Stimulated activated CD8-positive, alpha-beta memory T cell treated with anti-CD3 and anti-CD28 coated beads, Interleukin-12 subunit alpha, Interleukin-12 subunit beta, amount 100 ng/mL, for 24 hours (primary cell): Measurements from ENCODE around the gene TAGLN2.

ENCODE experiments used
- DNase-seq: peaks from one replicate; pipeline ENCODE4 v3.0.0-alpha.2; 2020; ENCODE audit errors: extremely low read depth

TAGLN2 gene

DNA sequence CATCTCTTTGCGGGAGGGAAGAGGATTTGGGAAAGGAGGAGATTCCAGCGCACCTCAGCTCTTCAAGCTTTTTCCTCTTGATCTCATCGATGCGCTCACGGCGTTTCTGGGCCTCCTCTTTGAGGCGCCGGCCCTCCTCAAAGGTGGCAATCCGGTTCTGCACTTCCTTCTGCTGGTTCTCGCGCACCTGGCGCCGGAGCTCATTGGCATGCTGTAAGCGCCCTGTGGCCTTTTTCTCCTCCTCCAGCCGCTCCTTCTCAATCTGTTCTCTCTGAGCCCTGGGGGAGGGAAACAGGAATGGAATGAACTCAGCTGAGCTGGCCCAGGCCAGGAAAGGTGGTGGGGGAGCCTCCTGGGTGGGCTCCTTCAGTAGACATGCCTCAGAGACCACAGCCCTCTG, 52.4 kb downstream of the TAGLN2 start:
- DNase-seq, result no peak

DNA sequence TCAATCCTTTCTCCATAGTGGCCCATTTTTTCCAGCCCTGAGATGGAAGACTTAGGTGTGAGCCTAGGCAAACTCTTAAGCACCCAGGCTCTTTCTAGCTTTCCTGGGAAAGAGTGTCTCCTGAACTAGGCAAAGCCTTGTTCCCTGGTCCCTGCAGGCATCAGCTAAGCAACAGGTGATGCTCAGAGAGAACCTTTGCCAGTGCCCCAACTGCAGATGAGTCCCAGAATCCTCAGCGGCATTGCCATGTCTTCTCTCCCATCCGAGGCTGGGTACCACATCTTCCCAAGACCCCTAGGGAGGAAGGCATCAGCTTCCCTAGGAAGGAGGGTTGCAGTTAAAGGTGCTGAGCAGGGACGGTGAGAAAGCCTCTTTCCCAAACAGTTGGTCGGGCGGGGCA, 54.6 kb downstream of the TAGLN2 start:
- no peak for DNase-seq

DNA sequence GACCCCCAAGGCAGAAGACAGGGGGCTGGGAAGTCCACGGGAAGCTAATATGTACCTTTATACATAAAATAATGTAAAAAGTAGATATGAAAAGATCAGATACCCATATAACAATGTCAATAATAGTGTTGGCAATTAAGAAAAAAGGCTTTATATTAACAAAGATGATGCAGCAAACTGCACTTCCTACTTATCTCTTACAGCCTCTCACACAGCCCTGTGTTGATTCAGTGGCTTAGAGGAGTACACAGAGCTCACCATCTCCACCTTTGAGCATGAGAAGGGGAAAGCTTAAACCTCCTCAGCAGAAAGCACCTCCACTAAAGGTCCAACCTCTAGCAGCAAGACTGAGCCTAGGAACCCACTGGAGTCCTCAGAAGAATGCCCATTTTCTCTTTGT, 55.7 kb downstream of the TAGLN2 start:
- DNase-seq, result no peak

DNA sequence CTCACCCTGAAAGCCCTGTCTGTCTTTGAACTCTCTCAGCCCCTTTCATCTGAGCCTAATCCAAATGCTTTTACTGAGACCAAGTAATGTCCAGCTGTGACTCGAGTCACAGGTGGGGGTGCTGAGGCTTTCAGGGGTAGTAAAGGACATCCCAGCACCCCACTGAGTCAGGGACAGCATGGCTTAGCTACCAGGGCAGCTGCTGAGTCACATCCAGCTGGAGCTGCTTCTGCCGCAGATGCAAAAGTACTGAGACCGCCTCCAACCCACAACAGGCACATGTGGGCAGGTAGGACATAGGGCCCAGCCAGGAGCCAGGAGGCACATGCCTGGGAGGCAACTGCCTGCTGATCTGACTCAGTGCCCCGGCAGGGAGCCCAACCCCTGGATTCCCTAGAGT, 56.1 kb downstream of the TAGLN2 start:
- no peak for DNase-seq

DNA sequence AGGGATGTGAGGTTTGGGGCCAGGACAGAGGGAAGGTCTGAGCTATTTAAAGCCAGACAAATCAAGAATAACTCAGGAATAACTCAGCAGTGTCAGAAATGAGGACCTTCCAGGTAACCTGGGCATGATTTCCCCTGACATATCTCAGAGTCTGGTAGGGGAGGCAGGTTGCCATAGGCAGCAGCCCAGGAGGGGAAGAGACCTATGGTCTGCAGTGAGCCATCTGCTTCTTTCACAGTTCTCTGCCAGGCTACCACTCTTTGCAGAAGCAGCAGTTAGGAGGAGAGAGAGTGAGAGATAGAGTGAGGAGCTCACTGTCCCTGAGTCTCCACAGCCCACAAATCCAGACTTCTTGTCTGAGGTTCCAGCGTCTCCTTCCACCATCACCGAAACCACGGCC, 56.5 kb downstream of the TAGLN2 start:
- DNase-seq, result no peak
